NK-92 (cell line): ENCODE data around the gene TIMP4.

Source experiments
- DNase-seq: peaks from one replicate; lab custom pipeline; 2025; ENCODE audit not compliant: unreplicated experiment; lab: John Stamatoyannopoulos, UW

The TIMP4 gene

GRCh38 chr3:12148183-12148940, 10.3 kb downstream of the TIMP4 start:
- DNase-seq, result no peak

GRCh38 chr3:12147049-12147780, 11.5 kb downstream of the TIMP4 start:
- no peak for DNase-seq

GRCh38 chr3:12143949-12144504, 14.7 kb downstream of the TIMP4 start:
- no peak for DNase-seq

- no peak for DNase-seq
Measured at GRCh38 chr3:12142476-12142875, 16.2 kb downstream of the TIMP4 start.

GRCh38 chr3:12141350-12141749, 17.4 kb downstream of the TIMP4 start:
- no peak for DNase-seq

DNA sequence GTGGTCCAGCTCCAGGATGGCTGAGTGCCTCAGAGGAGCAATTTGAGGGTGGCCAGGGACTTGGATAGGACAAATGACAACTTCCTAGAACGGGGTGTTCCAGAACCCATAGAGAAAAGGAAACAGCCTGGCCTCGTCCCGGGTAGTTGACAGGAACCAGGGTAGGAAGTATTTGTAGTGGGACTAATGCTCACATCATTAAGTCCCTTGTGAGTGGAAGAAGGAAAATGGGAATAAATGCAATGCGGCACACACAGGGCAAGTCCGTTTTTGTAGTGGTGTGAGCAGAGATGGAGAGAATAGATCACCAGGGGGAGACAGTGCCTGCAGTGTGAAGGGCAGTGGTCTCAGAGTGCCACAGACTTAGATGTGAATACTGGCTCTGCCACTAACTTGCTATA, 19.6 kb downstream of the TIMP4 start:
- DNase-seq, result no peak

GRCh38 chr3:12138044-12138443, 20.7 kb downstream of the TIMP4 start:
- no peak for DNase-seq

GRCh38 chr3:12136371-12136770, 22.3 kb downstream of the TIMP4 start:
- DNase-seq, result no peak

GRCh38 chr3:12135029-12135657, 23.6 kb downstream of the TIMP4 start:
- no peak for DNase-seq

DNA sequence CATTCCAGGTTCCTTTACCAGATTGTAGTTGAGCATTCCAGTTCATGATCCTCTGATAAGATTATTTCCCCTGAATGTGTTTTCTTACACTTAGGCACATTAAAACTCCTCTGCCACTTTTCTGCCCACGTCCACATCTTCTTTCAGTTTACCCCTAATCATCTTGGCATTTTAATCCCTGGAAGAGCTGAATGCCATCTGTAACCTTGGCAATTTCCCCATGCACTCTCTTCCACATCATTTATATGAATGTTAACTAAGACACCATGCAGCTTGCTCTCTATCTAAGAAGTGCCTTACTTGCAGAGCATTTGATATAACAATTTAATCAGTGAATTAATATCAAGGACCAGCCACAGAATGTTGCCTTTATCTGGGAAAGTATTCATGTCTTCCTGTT, 25.8 kb downstream of the TIMP4 start:
- DNase-seq, result no peak

DNA sequence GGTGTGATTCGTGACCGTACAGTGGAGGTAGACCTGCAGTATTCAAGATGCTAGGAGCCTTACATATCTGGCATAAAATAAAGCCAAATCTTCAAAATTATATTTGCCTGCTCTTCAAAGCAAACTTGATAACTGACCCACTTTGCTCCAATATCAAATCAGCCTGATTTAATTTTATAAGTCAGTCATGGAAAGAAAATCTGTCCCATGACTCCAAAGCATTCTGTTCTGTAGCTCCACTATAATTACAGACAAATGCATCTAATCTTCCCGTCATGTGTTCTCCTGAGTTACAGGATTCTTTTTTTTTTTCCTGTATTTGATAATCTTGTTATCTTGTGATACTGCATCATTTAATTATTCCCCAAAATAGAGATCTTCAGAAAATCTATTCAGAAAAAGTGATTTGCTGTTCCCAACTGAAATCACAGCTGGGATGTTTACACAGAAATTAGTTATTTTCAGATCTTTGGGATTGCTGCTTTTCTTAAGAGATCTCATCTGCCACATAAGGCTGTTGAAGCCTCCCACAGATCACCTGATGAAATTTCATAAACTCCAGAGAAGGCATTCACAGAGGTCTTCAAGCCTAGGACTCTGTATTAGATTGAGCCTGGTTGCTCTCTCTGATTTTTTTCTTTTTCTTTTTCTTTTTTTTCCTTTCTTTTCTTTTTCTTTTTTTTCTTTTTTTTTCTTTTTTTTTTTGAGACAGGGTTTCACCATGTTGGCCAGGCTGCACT, 27.2 kb downstream of the TIMP4 start:
- DNase-seq, result no peak

DNA sequence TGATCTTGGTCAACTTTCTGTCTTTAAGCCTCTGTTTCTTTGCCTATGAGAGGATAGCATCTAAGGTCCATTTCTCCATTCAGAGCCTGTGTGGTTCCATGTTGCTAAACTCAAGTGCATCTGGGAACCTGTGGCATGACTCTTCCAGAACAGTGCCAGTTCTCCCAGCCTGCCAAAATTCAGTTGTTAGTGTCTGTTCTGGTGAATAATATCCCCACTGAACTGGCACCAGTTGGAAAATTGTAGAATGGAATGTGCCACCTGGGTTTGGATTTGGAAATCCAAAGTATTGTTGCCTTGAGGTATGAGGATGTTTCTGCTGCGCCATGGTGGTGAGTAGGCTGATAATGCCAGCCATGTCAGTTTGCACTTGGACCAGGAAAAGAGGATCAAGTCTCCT, 31.3 kb downstream of the TIMP4 start:
- DNase-seq, result no peak

- DNase-seq, result no peak
Measured at GRCh38 chr3:12125772-12126171, 32.9 kb downstream of the TIMP4 start.

DNA sequence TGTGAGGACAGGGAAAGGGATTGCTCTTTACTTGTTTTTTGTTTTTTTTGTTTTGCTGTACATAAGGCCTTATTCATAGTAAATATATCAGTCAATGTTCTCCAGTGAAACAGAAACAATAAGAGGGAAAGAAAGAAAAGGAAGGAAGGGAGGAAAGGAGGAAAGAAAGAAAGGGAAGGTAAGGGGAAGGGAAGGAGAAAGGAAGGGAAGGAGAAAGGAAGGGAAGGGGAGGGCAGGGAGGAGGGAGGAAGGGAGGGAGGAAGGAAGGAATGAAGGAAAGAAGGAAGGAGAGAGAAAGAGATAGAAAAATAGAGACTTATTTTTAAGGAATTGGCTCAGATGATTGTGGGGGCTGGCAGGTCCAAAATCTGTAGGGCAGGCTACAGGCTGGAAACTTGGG, 37.2 kb downstream of the TIMP4 start:
- no peak for DNase-seq

DNA sequence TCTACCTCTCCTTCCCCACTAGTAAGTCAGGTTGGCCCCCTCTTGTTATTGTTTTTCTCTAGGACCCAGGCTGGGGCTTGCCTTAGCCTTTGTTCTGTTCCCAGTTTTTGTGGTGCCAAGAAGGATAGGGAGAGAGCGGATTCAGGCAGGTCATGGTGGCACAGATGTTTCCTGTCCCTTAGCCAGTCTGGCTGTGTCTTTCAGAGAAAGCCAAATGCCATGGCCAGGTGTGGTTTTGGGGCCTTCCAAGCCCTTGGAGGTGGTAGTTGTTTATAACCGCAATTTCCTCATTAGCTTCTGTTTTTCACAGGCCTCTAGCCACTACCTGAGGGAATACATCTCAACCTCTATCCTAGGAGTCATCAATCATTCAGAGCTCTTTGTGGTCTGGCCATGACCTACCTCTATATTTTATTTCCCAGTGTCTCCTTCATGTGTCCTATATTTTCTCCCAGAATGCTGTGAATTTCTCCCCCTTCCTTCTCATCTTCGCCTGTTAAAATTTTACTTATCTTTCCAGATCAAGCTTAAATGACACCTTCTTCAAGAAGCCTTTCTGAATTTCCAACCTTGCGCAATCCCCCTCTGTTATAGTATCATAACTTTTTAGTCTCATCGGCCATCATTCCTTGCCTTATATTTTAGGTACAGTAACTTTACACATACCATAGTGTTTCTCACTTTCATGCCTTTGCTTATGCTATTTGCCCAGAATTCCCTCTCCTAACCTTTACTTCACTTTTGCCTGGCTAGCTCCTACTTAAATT, 38.2 kb downstream of the TIMP4 start:
- no peak for DNase-seq

GRCh38 chr3:12117473-12117872, 41.2 kb downstream of the TIMP4 start:
- DNase-seq, result no peak

GRCh38 chr3:12116870-12117269, 41.8 kb downstream of the TIMP4 start:
- DNase-seq, result no peak

GRCh38 chr3:12115849-12116248, 42.9 kb downstream of the TIMP4 start:
- no peak for DNase-seq

DNA sequence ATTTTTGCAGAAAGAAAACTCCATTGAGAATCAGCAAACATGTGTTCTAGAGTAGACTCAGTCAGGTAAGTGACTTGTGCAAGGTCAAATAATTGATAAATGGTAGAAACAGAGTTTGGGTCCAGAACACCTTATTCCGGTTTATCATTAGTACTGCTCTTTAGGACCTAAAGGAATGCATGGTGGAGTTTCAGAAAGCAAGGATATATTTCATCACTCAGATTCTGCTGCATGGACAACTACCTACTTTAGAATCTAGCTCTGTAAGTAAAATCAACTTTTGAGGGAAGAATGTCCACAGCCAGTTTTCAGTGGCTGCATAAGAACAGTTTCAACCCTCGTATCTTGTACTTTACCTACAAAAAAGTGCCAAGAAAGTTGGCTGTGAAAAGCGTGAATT, 43.6 kb downstream of the TIMP4 start:
- no peak for DNase-seq

DNA sequence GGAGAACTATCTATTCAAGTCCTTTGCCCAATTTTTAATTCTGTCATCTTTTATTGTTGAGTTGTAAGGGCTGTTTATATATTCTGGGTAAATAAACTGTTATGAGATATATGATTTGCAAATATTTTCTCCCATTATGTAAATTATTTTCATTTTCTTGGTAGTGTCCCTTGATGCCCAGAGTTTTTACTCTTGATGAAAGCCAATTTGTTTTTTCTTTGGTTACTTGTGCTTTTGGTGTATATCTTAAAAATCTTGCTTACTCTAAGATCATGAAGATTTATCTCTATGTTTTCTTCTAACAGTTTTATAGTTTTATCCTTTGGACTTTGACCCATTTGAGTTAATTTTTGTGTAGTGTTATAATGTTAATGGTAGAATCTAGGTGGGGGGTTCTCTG, 44.5 kb downstream of the TIMP4 start:
- no peak for DNase-seq
